ENCODE results near the gene MGMT.

- TF ChIP-seq CTCF (conservative IDR thresholded peaks at IDR 0.05 in 1 of 2, IDR thresholded peaks at IDR 0.05 in 1 of 2; ENCODE audit: extremely low read depth in 1 of 2, insufficient read depth in 1 of 2, low read depth in 1 of 2, low read length in 2 of 2) (no peak), EZH2 (IDR thresholded peaks at IDR 0.05; ENCODE audit: borderline replicate concordance, low read length) (no peak)
Observed at GRCh38 chr10:129447486-129447885, 19.6 kb upstream of the MGMT start.
